ENCODE measurements around the gene GMIP.
"Not testable (repeated sequence)": the region's sequence is repeated elsewhere in the genome, so short reads cannot be mapped to it uniquely, and the experiment has no call there.

GMIP gene

GRCh38 chr19:19602136-19602712 is 41.2 kb downstream of the GMIP start:
- no peak for FAIRE-seq

DNA sequence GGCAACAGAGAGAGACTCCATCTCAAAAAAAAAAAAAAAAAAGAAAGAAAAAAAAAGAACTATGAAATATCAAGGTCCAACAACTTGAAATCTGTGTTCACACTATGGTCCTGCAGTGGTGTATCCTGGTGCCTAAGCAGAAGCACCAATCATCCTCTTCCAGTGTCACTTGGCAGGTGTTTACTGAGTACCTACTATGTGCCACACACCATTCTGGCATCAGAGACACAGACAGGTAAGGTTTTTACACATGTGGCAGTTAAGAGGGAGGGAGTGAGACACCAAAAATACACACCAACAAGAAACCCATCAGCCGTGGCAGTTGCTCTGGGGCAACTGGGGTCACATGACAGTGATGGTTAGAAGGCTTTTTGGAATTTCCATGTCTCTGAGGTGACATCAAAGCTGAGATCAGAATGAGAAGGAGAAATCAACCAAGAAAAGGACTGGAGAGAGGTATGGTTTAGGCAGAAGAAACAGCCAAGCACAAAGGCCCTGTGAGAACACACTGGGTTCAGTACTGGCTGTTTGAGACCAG is 42.6 kb downstream of the GMIP start:
- FAIRE-seq: no peak

GRCh38 chr19:19598728-19599451 is 44.6 kb downstream of the GMIP start:
- not testable (repeated sequence) for FAIRE-seq

GRCh38 chr19:19597809-19598306 is 45.6 kb downstream of the GMIP start:
- no peak for FAIRE-seq

GRCh38 chr19:19595171-19595701 is 48.2 kb downstream of the GMIP start:
- FAIRE-seq: no peak

- no peak for FAIRE-seq
Measured at GRCh38 chr19:19594381-19594780, 49.1 kb downstream of the GMIP start.

GRCh38 chr19:19592690-19593089 is 50.8 kb downstream of the GMIP start:
- FAIRE-seq: no peak

GRCh38 chr19:19591133-19591825 is 52.2 kb downstream of the GMIP start:
- FAIRE-seq: no peak

GRCh38 chr19:19588546-19588945 is 54.9 kb downstream of the GMIP start:
- FAIRE-seq: no peak

GRCh38 chr19:19587771-19588170 is 55.7 kb downstream of the GMIP start:
- FAIRE-seq: no peak

DNA sequence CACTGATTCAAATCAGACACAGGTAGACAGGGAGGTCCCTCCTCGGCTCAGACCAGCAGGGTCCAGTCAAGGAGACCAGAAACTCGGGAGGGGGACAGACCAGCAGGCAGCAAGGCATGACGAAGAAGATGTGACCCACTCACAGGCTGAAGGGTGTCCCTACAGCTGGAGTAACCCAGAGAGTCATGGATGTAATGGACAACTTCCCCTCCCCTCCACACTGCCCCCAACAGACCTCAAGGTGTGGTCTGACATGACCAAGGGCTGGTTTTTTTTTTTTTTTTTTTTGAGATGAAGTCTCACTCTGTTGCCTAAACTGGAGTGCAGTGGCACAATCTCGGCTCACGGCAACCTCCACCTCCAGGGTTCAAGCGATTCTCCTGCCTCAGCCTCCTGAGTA is 59.1 kb downstream of the GMIP start:
- no peak for FAIRE-seq

DNA sequence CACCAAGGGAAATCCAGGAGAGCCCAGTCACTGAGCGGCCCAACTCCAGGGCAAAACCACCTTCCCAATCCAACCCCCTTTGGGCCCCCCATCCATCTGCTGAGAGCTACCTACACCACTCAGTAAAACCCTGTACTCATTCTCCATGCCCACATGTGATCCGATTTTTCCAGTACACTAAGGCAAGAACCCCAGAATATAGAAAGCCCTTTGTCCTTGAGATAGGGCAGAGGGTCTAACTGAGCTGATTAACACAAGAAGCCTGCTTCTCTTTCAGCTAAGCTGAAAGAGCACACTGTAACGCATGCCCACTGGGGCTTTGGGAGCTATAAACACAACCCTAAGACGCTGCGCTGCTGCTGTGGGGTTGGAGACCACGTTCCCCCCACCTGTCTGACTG is 61.0 kb downstream of the GMIP start:
- FAIRE-seq: no peak

GRCh38 chr19:19581391-19581790 is 62.1 kb downstream of the GMIP start:
- no peak for FAIRE-seq

- FAIRE-seq: no peak
Measured at GRCh38 chr19:19580418-19580817, 63.0 kb downstream of the GMIP start.

GRCh38 chr19:19579533-19580361 is 63.7 kb downstream of the GMIP start:
- no peak for FAIRE-seq

Data from G401.6 (cell line).